Sigmoid colon (tissue), 7 donors: ENCODE results near the gene PDLIM1. TPM values are rescaled to one million over a fixed set of nuclear protein-coding genes. Genes with fewer than 3 reads are reported as not detected.

ENCODE experiments used
- DNase-seq: peaks from one replicate; pipeline ENCODE4 v3.0.0-alpha.2; 2019
- H3K27ac ChIP-seq, 4 donors: fragments of 200-600 bp; sonication (generic); one replicate each; pipeline ENCODE4 v1.5.1; 2016 to 2019; ENCODE audit warnings: mild to moderate bottlenecking in 1 of 4
- H3K27me3 ChIP-seq, 3 donors: fragments of 200-600 bp; sonication (generic); one replicate each; pipeline ENCODE4 v1.5.1; 2019; ENCODE audit warnings: mild to moderate bottlenecking in 1 of 3
- H3K36me3 ChIP-seq, 4 donors: fragments of 200-600 bp; sonication (generic); one replicate each; pipeline ENCODE4 v1.5.1; 2016 to 2019
- H3K4me1 ChIP-seq, 4 donors: fragments of 200-600 bp; sonication (generic); one replicate each; pipeline ENCODE4 v1.5.1; 2017 to 2019
- H3K4me3 ChIP-seq, 4 donors: fragments of 200-600 bp; sonication (generic); one replicate each; pipeline ENCODE4 v1.5.1; 2017 to 2019; ENCODE audit warnings: mild to moderate bottlenecking in 2 of 4, moderate library complexity in 1 of 4
- H3K9me3 ChIP-seq, 4 donors: fragments of 200-600 bp in 3 of 4; sonication (generic) in 3 of 4; one replicate each; pipeline versions ENCODE4 v1.5.1 to v1.6.1; 2013 to 2019
- CTCF ChIP-seq, 4 experiments: fragments of 450-650 bp in 3 of 4; fragments of 200-600 bp in 1 of 4; IDR thresholded peaks; one replicate each; pipeline ENCODE4 v1.5.1; 2016 to 2019; ENCODE audit warnings: antibody characterized with exemption in 4 of 4, mild to moderate bottlenecking in 3 of 4, moderate library complexity in 2 of 4
- EP300 ChIP-seq, 4 donors: sonication (generic); formaldehyde crosslinking; IDR thresholded peaks; one replicate each; pipeline ENCODE4 v1.6.1; 2017; ENCODE audit warnings: antibody characterized with exemption in 4 of 4
- POLR2A ChIP-seq, 2 donors: fragments of 450-650 bp; IDR thresholded peaks; one replicate each; pipeline ENCODE4 v1.6.1; 2016; ENCODE audit warnings: antibody characterized with exemption in 2 of 2, mild to moderate bottlenecking in 2 of 2, moderate library complexity in 2 of 2
- POLR2AphosphoS5 ChIP-seq, 4 donors: sonication (generic); formaldehyde crosslinking; IDR thresholded peaks; one replicate each; pipeline ENCODE4 v1.6.1; 2017; ENCODE audit warnings: antibody characterized with exemption in 4 of 4
- WGBS, 2 donors: extraction: QIAGEN DNeasy Blood & Tissue Kit; methylation state at CpG; one replicate each; pipeline ENCODE4 v1.1.7; 2013; 5-methylcytosine and 5-hydroxymethylcytosine counted together
- intact Hi-C: fragments of 100-400 bp; cut with DNase I; formaldehyde crosslinking; loops from one replicate; pipeline ENCODE4 v1.15.1; 2023
- polyA plus RNA-seq, 3 donors: library from polyadenylated mRNA; stranded (reverse); fragments of 200-250 nt; gene quantifications; one replicate each; pipeline ENCODE4 v1.2.3, GENCODE V29; 2013
- total RNA-seq, 4 donors: library from RNA; depleted of rRNA; stranded (reverse); fragments of >200 nt; gene quantifications; one replicate each; pipeline ENCODE4 v1.1.0, GENCODE V29; 2016
- donor health status: healthy with polysubstance abuse.
- donor health status: Bipolar disorder and iron deficiency.
- donor health status: healthy.

The PDLIM1 gene
- total and polyA plus RNA-seq, 7 donors: 27.8 to 488 (median 75.3) TPM

GRCh38 chr10:95325863-95326262 is 35.1 kb upstream of the PDLIM1 start:
- H3K36me3 ChIP-seq: peaks cover 18 to 99% (median 49%) of the 10 kb centered on the region in 4 donors
- peaks cover 0 to 36% (median 24%) of the 10 kb centered on the region in 4 donors for H3K4me1 ChIP-seq
- no peak overlapping the region for H3K4me3 ChIP-seq
- peak overlapping the region in 2 of 4 donors; percentile 6 to 85 for H3K27ac ChIP-seq
- no peaks in the 10 kb centered on the region for H3K27me3 ChIP-seq
- 75 to 84% methylated on average over 2 of the region's 2 CpGs for WGBS, 2 donors
- intact Hi-C loops: no loop called here
- DNase-seq: no peak
- no peaks in the 10 kb centered on the region for H3K9me3 ChIP-seq
- TF ChIP-seq POLR2AphosphoS5 (IDR thresholded peaks at IDR 0.05) (no peak), EP300 (IDR thresholded peaks at IDR 0.05) (no peak), CTCF (IDR thresholded peaks at IDR 0.05) (no peak), POLR2A (IDR thresholded peaks at IDR 0.05) (no peak)

GRCh38 chr10:95324436-95325268 is 33.8 kb upstream of the PDLIM1 start:
- Histone ChIP-seq H3K4me3 (no peak overlapping the region), H3K4me1 (peaks cover 0 to 35% (median 24%) of the 10 kb centered on the region in 4 donors), H3K9me3 (no peaks in the 10 kb centered on the region), H3K27ac (peak overlapping the region in 2 of 4 donors; percentile 3 to 5), H3K27me3 (no peaks in the 10 kb centered on the region), H3K36me3 (peaks cover 23 to 99% (median 54%) of the 10 kb centered on the region in 4 donors)
- no peak for DNase-seq
- intact Hi-C loops: no loop called here
- 89 to 90% methylated on average over 11 of the region's 11 CpGs for WGBS, 2 donors
- TF ChIP-seq CTCF (IDR thresholded peaks at IDR 0.05) (no peak), POLR2AphosphoS5 (IDR thresholded peaks at IDR 0.05) (no peak), EP300 (IDR thresholded peaks at IDR 0.05) (no peak), POLR2A (IDR thresholded peaks at IDR 0.05) (no peak)

GRCh38 chr10:95321554-95322301 is 30.9 kb upstream of the PDLIM1 start:
- TF ChIP-seq POLR2A (IDR thresholded peaks at IDR 0.05) (no peak), EP300 (IDR thresholded peaks at IDR 0.05) (no peak), CTCF (IDR thresholded peaks at IDR 0.05) (no peak), POLR2AphosphoS5 (IDR thresholded peaks at IDR 0.05) (no peak)
- no peak for DNase-seq
- no peaks in the 10 kb centered on the region for H3K27me3 ChIP-seq
- peak overlapping the region in 2 of 4 donors; percentile 20 to 21 for H3K27ac ChIP-seq
- no peak overlapping the region for H3K4me3 ChIP-seq
- peaks cover 0 to 22% (median 13%) of the 10 kb centered on the region in 4 donors for H3K4me1 ChIP-seq
- no peaks in the 10 kb centered on the region for H3K9me3 ChIP-seq
- H3K36me3 ChIP-seq: peaks cover 41 to 99% (median 50%) of the 10 kb centered on the region in 4 donors
- 87 to 95% methylated on average over 10 of the region's 10 CpGs for WGBS, 2 donors
- intact Hi-C loops: no loop called here

- Histone ChIP-seq H3K4me3 (no peak overlapping the region), H3K27me3 (no peaks in the 10 kb centered on the region), H3K4me1 (peaks cover 0 to 40% (median 27%) of the 10 kb centered on the region in 4 donors), H3K36me3 (peaks cover 50 to 99% (median 66%) of the 10 kb centered on the region in 4 donors), H3K27ac (no peak overlapping the region), H3K9me3 (no peaks in the 10 kb centered on the region)
- DNase-seq: no peak
- no peak for TF ChIP-seq EP300 (IDR thresholded peaks at IDR 0.05)
- no peak for TF ChIP-seq POLR2AphosphoS5 (IDR thresholded peaks at IDR 0.05)
- TF ChIP-seq POLR2A (IDR thresholded peaks at IDR 0.05): no peak
- TF ChIP-seq CTCF (IDR thresholded peaks at IDR 0.05): no peak
- intact Hi-C loops: no loop called here
Measured at GRCh38 chr10:95319239-95319638, 28.4 kb upstream of the PDLIM1 start.
